Measurements from ENCODE around the gene RTP3. TPM values are rescaled to one million over a fixed set of nuclear protein-coding genes. Genes with fewer than 3 reads are reported as not detected.

RTP3 gene
- total and polyA plus RNA-seq, 2 of the 8 experiments (the other 6 are each of a cell fraction or from before 2014, with no cell fraction given), result 0.08 TPM; not detected in 1

DNA sequence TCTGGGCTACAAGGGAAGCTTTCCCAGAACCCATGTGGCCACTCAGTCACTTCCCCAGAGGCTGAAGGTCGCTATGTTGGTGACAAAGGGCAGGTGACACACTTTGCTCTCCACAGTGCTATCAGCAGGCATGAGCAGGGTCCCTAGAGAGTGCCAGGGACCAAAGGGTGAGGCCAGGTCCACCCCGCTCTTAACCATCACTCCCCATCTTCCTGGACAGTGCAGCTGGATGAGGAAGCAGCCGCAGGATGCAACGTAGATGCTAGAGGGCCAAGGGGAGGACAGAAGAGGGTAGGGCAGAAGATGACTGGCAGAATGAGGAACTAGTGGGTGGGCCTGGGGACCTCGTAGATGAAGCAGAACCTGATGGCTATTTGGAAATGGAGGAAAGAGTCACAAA, 19.4 kb upstream of the RTP3 start:
- DNase-seq (ENCODE audit: low read depth in 1 of 2, low spot score in 2 of 2) (no peak), FAIRE-seq (no peak)
- H4K91ac ChIP-seq (replicated peaks; ENCODE audit: insufficient read length, low read length), result no peak overlapping the region
- no peak overlapping the region for H2BK120ac ChIP-seq (replicated peaks; ENCODE audit: low read depth, low read length)
- no peak overlapping the region for H4K5ac ChIP-seq (ENCODE audit: insufficient read length, low read depth, low read length)
- H4K20me1 ChIP-seq (replicated peaks in 1 of 2; ENCODE audit: control insufficient read depth in 1 of 2, insufficient read depth in 2 of 2, low read length in 2 of 2), result no peaks in the 10 kb centered on the region
- H3K9ac ChIP-seq (replicated peaks in 1 of 4; ENCODE audit: extremely low read depth in 1 of 4, low read depth in 3 of 4, low read length in 3 of 4), result no peak overlapping the region
- H3K79me1 ChIP-seq (ENCODE audit: low read depth, low read length), result no peaks in the 10 kb centered on the region
- H3K14ac ChIP-seq (ENCODE audit: insufficient read length), result no peak overlapping the region
- no peak overlapping the region for H3K56ac ChIP-seq (replicated peaks; ENCODE audit: insufficient read length, low read depth, low read length)
- H3K23ac ChIP-seq (ENCODE audit: insufficient read length), result no peak overlapping the region
- ChIA-PET CTCF (ENCODE audit: partially characterized antibody) (interaction anchor here (0.9 to 1.5 kb wide), 3 partner anchors 10 to 18 kb away, joined by 3 to 7 read pairs (median 4); no protein-coding TSS in a partner anchor), POLR2A (ENCODE audit: partially characterized antibody) (no interaction called here)
- H2BK20ac ChIP-seq (ENCODE audit: low read length), result no peak overlapping the region
- no peak overlapping the region for H3K27ac ChIP-seq (ENCODE audit: low read depth, low read length)
- H3K4me2 ChIP-seq (ENCODE audit: insufficient read depth in 1 of 2, low read depth in 2 of 2, low read length in 2 of 2), result no peak overlapping the region
- 88% methylated on average over 5 of the region's 5 CpGs; no CpG with 5 or more reads in 1 of the 2 experiments for WGBS, 2 experiments (ENCODE audit: extremely low coverage in 1 of 2, insufficient coverage in 1 of 2, insufficient read length in 1 of 2, insufficient replicate concordance in 2 of 2, low coverage in 1 of 2, low lambda C conversion rate in 2 of 2, missing lambda C conversion rate in 1 of 2)
- H2AK5ac ChIP-seq (ENCODE audit: low read depth, low read length), result no peak overlapping the region
- H2BK5ac ChIP-seq (ENCODE audit: low read depth, low read length), result no peak overlapping the region
- H3K4me1 ChIP-seq (replicated peaks in 1 of 4; ENCODE audit: control insufficient read depth in 3 of 4, insufficient read depth in 4 of 4, low read length in 3 of 4), result no peaks in the 10 kb centered on the region
- no peak overlapping the region for H4K8ac ChIP-seq (ENCODE audit: extremely low read depth, insufficient read depth, low read length)
- no peaks in the 10 kb centered on the region for H3K9me3 ChIP-seq (ENCODE audit: insufficient read depth in 2 of 2, low read depth in 1 of 2, low read length in 1 of 2)
- H3K36me3 ChIP-seq (ENCODE audit: control insufficient read depth in 2 of 4, insufficient read depth in 4 of 4, low read length in 3 of 4), result no peaks in the 10 kb centered on the region
- H3K23me2 ChIP-seq (ENCODE audit: low read depth, low read length), result peaks cover 2% of the 10 kb centered on the region; the same call in 1 of the 2 replicates
- H3K4ac ChIP-seq (replicated peaks; ENCODE audit: insufficient read length, low read depth, low read length), result no peak overlapping the region
- no peak overlapping the region for H3K18ac ChIP-seq (ENCODE audit: extremely low read depth, low read length)
- H3K4me3 ChIP-seq (ENCODE audit: extremely low read depth in 1 of 4, insufficient read depth in 2 of 4, low read depth in 3 of 4, low read length in 4 of 4), result no peak overlapping the region
- H2BK12ac ChIP-seq (ENCODE audit: low read depth, low read length), result no peak overlapping the region
- no peaks in the 10 kb centered on the region; a peak in 1 of 7 replicates for H3K27me3 ChIP-seq (replicated peaks in 1 of 4; ENCODE audit: control insufficient read depth in 3 of 4, extremely low read depth in 1 of 4, insufficient read depth in 3 of 4, low read length in 3 of 4)
- H3K79me2 ChIP-seq (ENCODE audit: control insufficient read depth in 1 of 2, insufficient read depth in 2 of 2, low read length in 2 of 2), result no peaks in the 10 kb centered on the region
- H2BK15ac ChIP-seq (ENCODE audit: low read length), result peak overlapping the region; percentile 18; the same call in 1 of the 2 replicates
- H2AFZ ChIP-seq (ENCODE audit: low read length), result no peak overlapping the region
- TF ChIP-seq RFX5 (IDR thresholded peaks at IDR 0.05; ENCODE audit: borderline replicate concordance, low read depth, low read length) (no peak), CEBPB (IDR thresholded peaks at IDR 0.05; ENCODE audit: low read depth, low read length) (no peak), HDAC6 (IDR thresholded peaks at IDR 0.05; ENCODE audit: low read depth, low read length) (no peak), KDM4A (IDR thresholded peaks at IDR 0.05; ENCODE audit: low read depth, low read length, severe bottlenecking) (no peak), SAP30 (IDR thresholded peaks at IDR 0.05; ENCODE audit: insufficient read depth, insufficient replicate concordance, low read length) (no peak), CBX5 (IDR thresholded peaks at IDR 0.05; ENCODE audit: low read depth, low read length) (no peak), SP2 (IDR thresholded peaks at IDR 0.05; ENCODE audit: low read length) (no peak), EGR1 (IDR thresholded peaks at IDR 0.05; ENCODE audit: borderline replicate concordance, low read depth, low read length) (no peak)
- TF ChIP-seq, protein P1, sequence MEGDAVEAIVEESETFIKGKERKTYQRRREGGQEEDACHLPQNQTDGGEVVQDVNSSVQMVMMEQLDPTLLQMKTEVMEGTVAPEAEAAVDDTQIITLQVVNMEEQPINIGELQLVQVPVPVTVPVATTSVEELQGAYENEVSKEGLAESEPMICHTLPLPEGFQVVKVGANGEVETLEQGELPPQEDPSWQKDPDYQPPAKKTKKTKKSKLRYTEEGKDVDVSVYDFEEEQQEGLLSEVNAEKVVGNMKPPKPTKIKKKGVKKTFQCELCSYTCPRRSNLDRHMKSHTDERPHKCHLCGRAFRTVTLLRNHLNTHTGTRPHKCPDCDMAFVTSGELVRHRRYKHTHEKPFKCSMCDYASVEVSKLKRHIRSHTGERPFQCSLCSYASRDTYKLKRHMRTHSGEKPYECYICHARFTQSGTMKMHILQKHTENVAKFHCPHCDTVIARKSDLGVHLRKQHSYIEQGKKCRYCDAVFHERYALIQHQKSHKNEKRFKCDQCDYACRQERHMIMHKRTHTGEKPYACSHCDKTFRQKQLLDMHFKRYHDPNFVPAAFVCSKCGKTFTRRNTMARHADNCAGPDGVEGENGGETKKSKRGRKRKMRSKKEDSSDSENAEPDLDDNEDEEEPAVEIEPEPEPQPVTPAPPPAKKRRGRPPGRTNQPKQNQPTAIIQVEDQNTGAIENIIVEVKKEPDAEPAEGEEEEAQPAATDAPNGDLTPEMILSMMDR (IDR thresholded peaks at IDR 0.05; ENCODE audit: control extremely low read depth in 1 of 3, insufficient read depth in 1 of 3, low read depth in 1 of 3, low read length in 3 of 3), result no peak
- TF ChIP-seq, protein P2, sequence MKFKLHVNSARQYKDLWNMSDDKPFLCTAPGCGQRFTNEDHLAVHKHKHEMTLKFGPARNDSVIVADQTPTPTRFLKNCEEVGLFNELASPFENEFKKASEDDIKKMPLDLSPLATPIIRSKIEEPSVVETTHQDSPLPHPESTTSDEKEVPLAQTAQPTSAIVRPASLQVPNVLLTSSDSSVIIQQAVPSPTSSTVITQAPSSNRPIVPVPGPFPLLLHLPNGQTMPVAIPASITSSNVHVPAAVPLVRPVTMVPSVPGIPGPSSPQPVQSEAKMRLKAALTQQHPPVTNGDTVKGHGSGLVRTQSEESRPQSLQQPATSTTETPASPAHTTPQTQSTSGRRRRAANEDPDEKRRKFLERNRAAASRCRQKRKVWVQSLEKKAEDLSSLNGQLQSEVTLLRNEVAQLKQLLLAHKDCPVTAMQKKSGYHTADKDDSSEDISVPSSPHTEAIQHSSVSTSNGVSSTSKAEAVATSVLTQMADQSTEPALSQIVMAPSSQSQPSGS (IDR thresholded peaks at IDR 0.05; ENCODE audit: low read length), result no peak
